ENCODE measurements around the gene HOXB3. TPM values are rescaled to one million over a fixed set of nuclear protein-coding genes. Genes with fewer than 3 reads are reported as not detected.
"Not testable (repeated sequence)": the region's sequence is repeated elsewhere in the genome, so short reads cannot be mapped to it uniquely, and the experiment has no call there.

The HOXB3 gene
- total RNA-seq, 2 donors from 2014 or later: 3.1 to 5.4 TPM

GRCh38 chr17:48543854-48544348 is 46.1 kb downstream of the HOXB3 start:
- Mint-ChIP-seq H3K4me1 (peaks cover 21% of the 10 kb centered on the region), H3K27me3 (peaks cover 6% of the 10 kb centered on the region), H3K4me3 (peak overlapping the region; percentile 98), H3K36me3 (ENCODE audit: low read depth) (peaks cover 23% of the 10 kb centered on the region), H3K9me3 (no peaks in the 10 kb centered on the region), H3K27ac (peak overlapping the region; percentile 88)
- ATAC-seq (replicated peaks): peak; percentile 54

GRCh38 chr17:48543107-48543853 is 46.8 kb downstream of the HOXB3 start:
- Mint-ChIP-seq H3K36me3 (ENCODE audit: low read depth) (peaks cover 23% of the 10 kb centered on the region), H3K4me1 (peaks cover 21% of the 10 kb centered on the region)

GRCh38 chr17:48542698-48543106 is 47.3 kb downstream of the HOXB3 start:
- no peaks in the 10 kb centered on the region for H3K9me3 Mint-ChIP-seq
- H3K27ac Mint-ChIP-seq: peak overlapping the region; percentile 100
- peak overlapping the region; percentile 98 for H3K4me3 Mint-ChIP-seq
- H3K4me1 Mint-ChIP-seq: peaks cover 18% of the 10 kb centered on the region
- peaks cover 23% of the 10 kb centered on the region for H3K36me3 Mint-ChIP-seq (ENCODE audit: low read depth)
- ATAC-seq (replicated peaks): no peak
- peaks cover 6% of the 10 kb centered on the region for H3K27me3 Mint-ChIP-seq

More at GRCh38 chr17:48543107-48543853, 46.8 kb downstream of the HOXB3 start:
- H3K4me3 Mint-ChIP-seq: peak overlapping the region; percentile 98
- H3K27me3 Mint-ChIP-seq: peaks cover 6% of the 10 kb centered on the region
- H3K9me3 Mint-ChIP-seq: no peaks in the 10 kb centered on the region
- H3K27ac Mint-ChIP-seq: peak overlapping the region; percentile 100
- ATAC-seq (replicated peaks): peak; percentile 56

- Mint-ChIP-seq H3K27me3 (peaks cover 6% of the 10 kb centered on the region), H3K9me3 (no peaks in the 10 kb centered on the region), H3K27ac (peak overlapping the region; percentile 100), H3K36me3 (ENCODE audit: low read depth) (peaks cover 23% of the 10 kb centered on the region), H3K4me1 (peaks cover 16% of the 10 kb centered on the region), H3K4me3 (peak overlapping the region; percentile 98)
- ATAC-seq (replicated peaks): peak; percentile 14
Observed at GRCh38 chr17:48542114-48542656, 47.9 kb downstream of the HOXB3 start.

GRCh38 chr17:48541577-48542113 is 48.4 kb downstream of the HOXB3 start:
- ATAC-seq (replicated peaks): peak; percentile 42

GRCh38 chr17:48541036-48541576 is 48.9 kb downstream of the HOXB3 start:
- peaks cover 15% of the 10 kb centered on the region for H3K4me1 Mint-ChIP-seq
- H3K4me3 Mint-ChIP-seq: peak overlapping the region; percentile 98
- peak; percentile 26 for ATAC-seq (replicated peaks)
- H3K27ac Mint-ChIP-seq: peak overlapping the region; percentile 100
- peaks cover 23% of the 10 kb centered on the region for H3K36me3 Mint-ChIP-seq (ENCODE audit: low read depth)
- H3K9me3 Mint-ChIP-seq: no peaks in the 10 kb centered on the region
- H3K27me3 Mint-ChIP-seq: peaks cover 6% of the 10 kb centered on the region

More at GRCh38 chr17:48541577-48542113, 48.4 kb downstream of the HOXB3 start:
- Mint-ChIP-seq H3K27me3 (peaks cover 6% of the 10 kb centered on the region), H3K9me3 (no peaks in the 10 kb centered on the region), H3K27ac (peak overlapping the region; percentile 100), H3K4me1 (peaks cover 16% of the 10 kb centered on the region), H3K4me3 (peak overlapping the region; percentile 98), H3K36me3 (ENCODE audit: low read depth) (peaks cover 23% of the 10 kb centered on the region)

- peak overlapping the region; percentile 62 for H3K4me3 Mint-ChIP-seq
- ATAC-seq (replicated peaks): no peak
- no peaks in the 10 kb centered on the region for H3K9me3 Mint-ChIP-seq
- peaks cover 7% of the 10 kb centered on the region for H3K4me1 Mint-ChIP-seq
- H3K36me3 Mint-ChIP-seq (ENCODE audit: low read depth): peaks cover 23% of the 10 kb centered on the region
- peak overlapping the region; percentile 68 for H3K27ac Mint-ChIP-seq
- H3K27me3 Mint-ChIP-seq: peaks cover 6% of the 10 kb centered on the region
Observed at GRCh38 chr17:48540213-48540612, 49.8 kb downstream of the HOXB3 start.

- Mint-ChIP-seq H3K27me3 (peaks cover 6% of the 10 kb centered on the region), H3K4me1 (peaks cover 7% of the 10 kb centered on the region), H3K27ac (no peak overlapping the region), H3K36me3 (ENCODE audit: low read depth) (peaks cover 22% of the 10 kb centered on the region), H3K4me3 (no peak overlapping the region), H3K9me3 (no peaks in the 10 kb centered on the region)
- no peak for ATAC-seq (replicated peaks)
Observed at GRCh38 chr17:48539177-48539576, 50.9 kb downstream of the HOXB3 start.

GRCh38 chr17:48537316-48537715 is 52.7 kb downstream of the HOXB3 start:
- peaks cover 7% of the 10 kb centered on the region for H3K4me1 Mint-ChIP-seq
- no peak overlapping the region for H3K4me3 Mint-ChIP-seq
- H3K27ac Mint-ChIP-seq: no peak overlapping the region
- H3K36me3 Mint-ChIP-seq (ENCODE audit: low read depth): peaks cover 11% of the 10 kb centered on the region
- no peaks in the 10 kb centered on the region for H3K9me3 Mint-ChIP-seq
- H3K27me3 Mint-ChIP-seq: peaks cover 2% of the 10 kb centered on the region
- no peak for ATAC-seq (replicated peaks)

- not testable (repeated sequence) for H3K4me3 Mint-ChIP-seq; H3K27me3 Mint-ChIP-seq; H3K9me3 Mint-ChIP-seq; H3K36me3 Mint-ChIP-seq (ENCODE audit: low read depth); H3K4me1 Mint-ChIP-seq; H3K27ac Mint-ChIP-seq; ATAC-seq (replicated peaks)
Observed at GRCh38 chr17:48535793-48536559, 54.1 kb downstream of the HOXB3 start.

GRCh38 chr17:48532261-48532660 is 57.8 kb downstream of the HOXB3 start:
- no peak for ATAC-seq (replicated peaks)
- H3K27ac Mint-ChIP-seq: no peak overlapping the region
- no peaks in the 10 kb centered on the region for H3K27me3 Mint-ChIP-seq
- H3K4me3 Mint-ChIP-seq: no peak overlapping the region
- H3K36me3 Mint-ChIP-seq (ENCODE audit: low read depth): no peaks in the 10 kb centered on the region
- no peaks in the 10 kb centered on the region for H3K4me1 Mint-ChIP-seq
- H3K9me3 Mint-ChIP-seq: no peaks in the 10 kb centered on the region

- Mint-ChIP-seq H3K36me3 (ENCODE audit: low read depth) (no peaks in the 10 kb centered on the region), H3K9me3 (no peaks in the 10 kb centered on the region)
Observed at GRCh38 chr17:48530887-48531272, 59.2 kb downstream of the HOXB3 start, which contains the start of gene HOXB1. Gene HOXB1, minus strand, starts transcription at chr17:48531011. Its CDS starts 107 bp downstream, at chr17:48530904.

GRCh38 chr17:48530208-48530886 is 59.7 kb downstream of the HOXB3 start:
- no peak for ATAC-seq (replicated peaks)
- H3K27me3 Mint-ChIP-seq: peaks cover 12% of the 10 kb centered on the region
- H3K36me3 Mint-ChIP-seq (ENCODE audit: low read depth): no peaks in the 10 kb centered on the region
- no peak overlapping the region for H3K27ac Mint-ChIP-seq
- H3K9me3 Mint-ChIP-seq: no peaks in the 10 kb centered on the region
- no peak overlapping the region for H3K4me3 Mint-ChIP-seq
- H3K4me1 Mint-ChIP-seq: no peaks in the 10 kb centered on the region

More at GRCh38 chr17:48530887-48531272, 59.2 kb downstream of the HOXB3 start, which contains the start of gene HOXB1:
- H3K4me1 Mint-ChIP-seq: no peaks in the 10 kb centered on the region
- H3K4me3 Mint-ChIP-seq: no peak within 1 kb of the TSS
- peaks cover 9% of the 10 kb centered on the region for H3K27me3 Mint-ChIP-seq
- ATAC-seq (replicated peaks): no peak
- no peak within 1 kb of the TSS for H3K27ac Mint-ChIP-seq

Data from activated T-helper 17 cell treated with anti-CD3 and anti-CD28 coated beads, Interleukin-2, amount 50 U/mL, for 72 hours (primary cell).